ENCODE data around the gene GNAI3. TPM values are rescaled to one million over a fixed set of nuclear protein-coding genes. Genes with fewer than 3 reads are reported as not detected.

Gene GNAI3
- total RNA-seq, 1 donor = 17.6 TPM

Small RNA genes lying within 50 kb of the gene (small RNA-seq; reads per million reads assigned to genes)
- gene RNU6V = 12.5 reads per million, percentile 94 among the genes with 10 or more reads in this experiment

Other genes starting within 250 kb of the GNAI3 start
- gene MYBPHL, start 241.6 kb upstream of the GNAI3 start, total RNA-seq (ENCODE audit: low replicate concordance) = not detected in 2 replicates
- 3.0 and 4.5 TPM in 2 replicates for gene SORT1, start 150.7 kb upstream of the GNAI3 start, total RNA-seq (ENCODE audit: low replicate concordance)
- gene PSMA5, start 122.2 kb upstream of the GNAI3 start, total RNA-seq (ENCODE audit: low replicate concordance) = 40.0 and 56.1 TPM in 2 replicates
- gene SYPL2, start 82.1 kb upstream of the GNAI3 start, total RNA-seq (ENCODE audit: low replicate concordance) = 0.25 and 1.7 TPM in 2 replicates
- gene ATXN7L2, start 64.7 kb upstream of the GNAI3 start, total RNA-seq (ENCODE audit: low replicate concordance) = 1.6 and 2.9 TPM in 2 replicates
- gene CYB561D1, start 54.5 kb upstream of the GNAI3 start, total RNA-seq (ENCODE audit: low replicate concordance) = 8.1 and 10.1 TPM in 2 replicates
- 0.54 and 2.5 TPM in 2 replicates for gene AMIGO1, start 38.9 kb upstream of the GNAI3 start, total RNA-seq (ENCODE audit: low replicate concordance)
- gene GPR61, start 8.7 kb upstream of the GNAI3 start, total RNA-seq (ENCODE audit: low replicate concordance) = under 0.01 TPM in 1 of 2 replicates, not detected in the other
- gene GNAT2, start 71.0 kb downstream of the GNAI3 start, total RNA-seq (ENCODE audit: low replicate concordance) = 0.18 TPM in 1 of 2 replicates, not detected in the other
- 52.0 and 67.2 TPM in 2 replicates for gene AMPD2, start 71.2 kb downstream of the GNAI3 start, total RNA-seq (ENCODE audit: low replicate concordance)
- 8.7 and 31.6 TPM in 2 replicates for gene GSTM4, start 107.5 kb downstream of the GNAI3 start, total RNA-seq (ENCODE audit: low replicate concordance)
- gene GSTM2, start 119.4 kb downstream of the GNAI3 start, total RNA-seq (ENCODE audit: low replicate concordance) = 14.1 and 27.7 TPM in 2 replicates
- 24.3 TPM in 1 of 2 replicates, not detected in the other for gene GSTM1, start 139.2 kb downstream of the GNAI3 start, total RNA-seq (ENCODE audit: low replicate concordance)
- 6.1 and 13.0 TPM in 2 replicates for gene GSTM5, start 163.6 kb downstream of the GNAI3 start, total RNA-seq (ENCODE audit: low replicate concordance)
- gene GSTM3, start 192.4 kb downstream of the GNAI3 start, total RNA-seq (ENCODE audit: low replicate concordance) = 96.0 and 188 TPM in 2 replicates
- gene EPS8L3, start 215.3 kb downstream of the GNAI3 start, total RNA-seq (ENCODE audit: low replicate concordance) = not detected in 2 replicates